ENCODE measurements around the gene AKT2.

Gene AKT2

GRCh38 chr19:40239415-40240226 lies 45.5 kb downstream of the AKT2 start:
- no peaks in the 10 kb centered on the region for H3K27me3 ChIP-seq
- no peak overlapping the region for H3K27ac ChIP-seq
- TF ChIP-seq CTCF (IDR thresholded peaks at IDR 0.05), result no peak
- H3K9me3 ChIP-seq, result no peaks in the 10 kb centered on the region
- H3K36me3 ChIP-seq, result peaks cover 81% of the 10 kb centered on the region
- no peaks in the 10 kb centered on the region for H3K4me1 ChIP-seq (ENCODE audit: control insufficient read depth in 1 of 2, insufficient read depth in 1 of 2, low read depth in 1 of 2, low read length in 1 of 2)
- H3K4me3 ChIP-seq (ENCODE audit: low read depth in 1 of 2, low read length in 1 of 2), result no peak overlapping the region

GRCh38 chr19:40238775-40239174 lies 46.4 kb downstream of the AKT2 start:
- Histone ChIP-seq H3K27ac (no peak overlapping the region), H3K4me3 (ENCODE audit: low read depth in 1 of 2, low read length in 1 of 2) (no peak overlapping the region), H3K27me3 (no peaks in the 10 kb centered on the region), H3K9me3 (no peaks in the 10 kb centered on the region), H3K4me1 (ENCODE audit: control insufficient read depth in 1 of 2, insufficient read depth in 1 of 2, low read depth in 1 of 2, low read length in 1 of 2) (no peaks in the 10 kb centered on the region), H3K36me3 (peaks cover 89% of the 10 kb centered on the region)
- TF ChIP-seq CTCF (IDR thresholded peaks at IDR 0.05), result no peak

- Histone ChIP-seq H3K27ac (no peak overlapping the region), H3K4me3 (ENCODE audit: low read depth in 1 of 2, low read length in 1 of 2) (no peak overlapping the region), H3K9me3 (no peaks in the 10 kb centered on the region), H3K36me3 (peaks cover 99% of the 10 kb centered on the region), H3K4me1 (ENCODE audit: control insufficient read depth in 1 of 2, insufficient read depth in 1 of 2, low read depth in 1 of 2, low read length in 1 of 2) (no peaks in the 10 kb centered on the region), H3K27me3 (no peaks in the 10 kb centered on the region)
- no peak for TF ChIP-seq CTCF (IDR thresholded peaks at IDR 0.05)
Measured at GRCh38 chr19:40237791-40238190, 47.4 kb downstream of the AKT2 start.

GRCh38 chr19:40236366-40236765 lies 48.8 kb downstream of the AKT2 start:
- H3K27me3 ChIP-seq, result no peaks in the 10 kb centered on the region
- no peak for TF ChIP-seq CTCF (IDR thresholded peaks at IDR 0.05)
- H3K4me3 ChIP-seq (ENCODE audit: low read depth in 1 of 2, low read length in 1 of 2), result no peak overlapping the region
- peaks cover 94% of the 10 kb centered on the region for H3K36me3 ChIP-seq
- no peaks in the 10 kb centered on the region for H3K9me3 ChIP-seq
- no peak overlapping the region for H3K27ac ChIP-seq
- no peaks in the 10 kb centered on the region for H3K4me1 ChIP-seq (ENCODE audit: control insufficient read depth in 1 of 2, insufficient read depth in 1 of 2, low read depth in 1 of 2, low read length in 1 of 2)

GRCh38 chr19:40236026-40236355 lies 49.2 kb downstream of the AKT2 start:
- H3K27ac ChIP-seq, result no peak overlapping the region
- no peaks in the 10 kb centered on the region for H3K27me3 ChIP-seq
- peaks cover 90% of the 10 kb centered on the region for H3K36me3 ChIP-seq
- no peaks in the 10 kb centered on the region for H3K9me3 ChIP-seq
- H3K4me1 ChIP-seq (ENCODE audit: control insufficient read depth in 1 of 2, insufficient read depth in 1 of 2, low read depth in 1 of 2, low read length in 1 of 2), result no peaks in the 10 kb centered on the region
- no peak for TF ChIP-seq CTCF (IDR thresholded peaks at IDR 0.05)
- no peak overlapping the region for H3K4me3 ChIP-seq (ENCODE audit: low read depth in 1 of 2, low read length in 1 of 2)

All from neutrophil (primary cell).